Epithelial cell of proximal tubule (primary cell): ENCODE results near the gene SRP14. TPM values are rescaled to one million over a fixed set of nuclear protein-coding genes. Genes with fewer than 3 reads are reported as not detected.
A peak's percentile ranks its signal among the peaks of the same experiment; 100 is the strongest.

ENCODE experiments used
- DNase-seq: peaks from one replicate; pipeline ENCODE4 v3.0.0-alpha.2; 2011; ENCODE audit warnings: low read depth
- H3K4me3 ChIP-seq: 2 replicates; pipeline ENCODE4 v1.5.1; 2011; ENCODE audit warnings: low read depth, mild to moderate bottlenecking, low read length
- total RNA-seq: library from RNA; depleted of rRNA; stranded (reverse); fragments of >200 nt; gene quantifications from 2 replicates; pipeline ENCODE4 v1.2.3, GENCODE V29; 2015
- TF ChIP-seq, protein P1 (sequence below): conservative IDR thresholded peaks from 2 replicates; pipeline ENCODE4 v1.5.1; 2012; ENCODE audit warnings: low read depth, mild to moderate bottlenecking, low read length

Gene SRP14
- total RNA-seq, 1 donor from 2014 or later, result 402 TPM

DNA sequence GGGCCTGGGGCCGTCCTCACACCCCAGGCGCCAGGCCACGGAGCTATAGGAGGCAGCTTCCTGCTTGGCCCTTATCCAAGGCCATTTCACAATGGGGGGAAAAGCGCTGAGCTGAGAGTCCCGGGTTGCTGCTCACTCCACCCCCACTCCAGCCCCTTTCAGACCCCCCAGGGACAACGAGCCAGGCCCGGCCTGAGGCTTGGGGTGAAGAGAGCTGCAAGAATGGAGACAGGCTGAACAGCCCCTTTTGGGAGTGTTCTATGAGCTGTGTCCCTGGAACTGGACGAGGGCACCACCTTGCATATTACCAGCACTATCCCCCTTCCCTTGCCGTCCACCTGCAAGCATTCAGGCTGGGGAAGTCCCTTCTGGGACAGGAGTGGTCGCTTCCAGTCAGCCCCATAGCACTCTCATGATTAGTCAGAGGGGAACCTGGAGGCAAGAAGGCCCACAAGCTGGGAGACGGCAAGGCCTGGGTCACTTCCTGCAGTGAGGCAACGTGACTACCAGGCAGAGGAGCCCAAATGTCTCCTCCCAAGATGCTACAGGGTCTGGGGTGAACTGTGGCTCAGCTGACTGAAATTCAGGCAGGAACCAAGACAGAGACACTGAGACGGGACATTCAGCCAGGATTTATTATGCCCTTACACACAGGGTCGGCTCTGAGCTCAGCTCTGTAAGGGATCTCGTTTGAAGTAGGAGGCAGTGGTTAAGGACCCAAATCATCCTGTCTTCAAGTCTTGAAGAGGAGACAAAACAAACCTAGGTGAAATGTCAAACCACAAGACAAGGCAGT is 8.6 kb upstream of the SRP14 start:
- H3K4me3 ChIP-seq, result no peak overlapping the region
- DNase-seq, result no peak
- TF ChIP-seq, protein P1, sequence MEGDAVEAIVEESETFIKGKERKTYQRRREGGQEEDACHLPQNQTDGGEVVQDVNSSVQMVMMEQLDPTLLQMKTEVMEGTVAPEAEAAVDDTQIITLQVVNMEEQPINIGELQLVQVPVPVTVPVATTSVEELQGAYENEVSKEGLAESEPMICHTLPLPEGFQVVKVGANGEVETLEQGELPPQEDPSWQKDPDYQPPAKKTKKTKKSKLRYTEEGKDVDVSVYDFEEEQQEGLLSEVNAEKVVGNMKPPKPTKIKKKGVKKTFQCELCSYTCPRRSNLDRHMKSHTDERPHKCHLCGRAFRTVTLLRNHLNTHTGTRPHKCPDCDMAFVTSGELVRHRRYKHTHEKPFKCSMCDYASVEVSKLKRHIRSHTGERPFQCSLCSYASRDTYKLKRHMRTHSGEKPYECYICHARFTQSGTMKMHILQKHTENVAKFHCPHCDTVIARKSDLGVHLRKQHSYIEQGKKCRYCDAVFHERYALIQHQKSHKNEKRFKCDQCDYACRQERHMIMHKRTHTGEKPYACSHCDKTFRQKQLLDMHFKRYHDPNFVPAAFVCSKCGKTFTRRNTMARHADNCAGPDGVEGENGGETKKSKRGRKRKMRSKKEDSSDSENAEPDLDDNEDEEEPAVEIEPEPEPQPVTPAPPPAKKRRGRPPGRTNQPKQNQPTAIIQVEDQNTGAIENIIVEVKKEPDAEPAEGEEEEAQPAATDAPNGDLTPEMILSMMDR, result no peak

- DNase-seq, result peak; percentile 63
Observed at GRCh38 chr15:40046721-40047414, 7.9 kb upstream of the SRP14 start.

GRCh38 chr15:40045572-40046217 is 6.7 kb upstream of the SRP14 start:
- TF ChIP-seq, protein P1, result no peak
- DNase-seq, result no peak
- no peak overlapping the region for H3K4me3 ChIP-seq

More at GRCh38 chr15:40046721-40047414, 7.9 kb upstream of the SRP14 start:
- H3K4me3 ChIP-seq, result no peak overlapping the region
- TF ChIP-seq, protein P1, result no peak

- TF ChIP-seq, protein P1, result peak; percentile 82
- no peak for DNase-seq
- H3K4me3 ChIP-seq, result peak overlapping the region; percentile 31
Observed at GRCh38 chr15:40044717-40045571, 6.0 kb upstream of the SRP14 start.

GRCh38 chr15:40043927-40044716 is 5.1 kb upstream of the SRP14 start:
- DNase-seq, result no peak
- TF ChIP-seq, protein P1, result no peak
- H3K4me3 ChIP-seq, result no peak overlapping the region
